ENCODE measurements around the gene PCDHB7.

GRCh38 chr5:141208478-141208877 lies 36.0 kb downstream of the PCDHB7 start, which contains the start of gene PCDHB12:
- peak; percentile 47 for TF ChIP-seq CTCF (IDR thresholded peaks at IDR 0.05)
- no peak for TF ChIP-seq EZH2phosphoT487 (IDR thresholded peaks at IDR 0.05)
- no peak for TF ChIP-seq EZH2 (IDR thresholded peaks at IDR 0.05)
